ENCODE results near the gene CT45A5.
"Not testable (repeated sequence)": the region's sequence is repeated elsewhere in the genome, so short reads cannot be mapped to it uniquely, and the experiment has no call there.

The CT45A5 gene, protein sequence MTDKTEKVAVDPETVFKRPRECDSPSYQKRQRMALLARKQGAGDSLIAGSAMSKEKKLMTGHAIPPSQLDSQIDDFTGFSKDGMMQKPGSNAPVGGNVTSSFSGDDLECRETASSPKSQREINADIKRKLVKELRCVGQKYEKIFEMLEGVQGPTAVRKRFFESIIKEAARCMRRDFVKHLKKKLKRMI

DNA sequence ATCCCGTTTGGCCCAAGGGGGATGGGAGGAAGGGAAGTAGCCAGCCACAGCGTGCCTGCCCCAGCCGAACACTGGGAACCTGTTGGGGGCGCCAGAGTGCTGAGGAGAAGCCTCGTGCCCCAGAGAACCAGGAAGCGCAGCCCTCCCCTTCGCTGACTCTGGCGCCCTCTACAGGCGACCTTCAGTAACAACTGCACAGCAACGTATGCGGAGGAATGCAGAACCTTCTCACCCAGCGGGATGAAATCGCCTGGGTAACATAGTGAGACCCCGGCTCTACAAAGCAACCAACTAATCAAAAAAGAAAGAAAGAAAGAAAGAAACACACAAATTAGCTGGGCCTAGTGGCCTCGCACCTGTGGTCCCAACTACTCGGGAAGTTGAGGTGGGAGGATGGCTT, at the start of gene CT45A5:
Gene CT45A5, minus strand, starts transcription at position 101 of the 400 bp plus-strand sequence. CDS start 3,774 bp downstream, outside the sequence.
- not testable (repeated sequence) for DNase-seq

DNA sequence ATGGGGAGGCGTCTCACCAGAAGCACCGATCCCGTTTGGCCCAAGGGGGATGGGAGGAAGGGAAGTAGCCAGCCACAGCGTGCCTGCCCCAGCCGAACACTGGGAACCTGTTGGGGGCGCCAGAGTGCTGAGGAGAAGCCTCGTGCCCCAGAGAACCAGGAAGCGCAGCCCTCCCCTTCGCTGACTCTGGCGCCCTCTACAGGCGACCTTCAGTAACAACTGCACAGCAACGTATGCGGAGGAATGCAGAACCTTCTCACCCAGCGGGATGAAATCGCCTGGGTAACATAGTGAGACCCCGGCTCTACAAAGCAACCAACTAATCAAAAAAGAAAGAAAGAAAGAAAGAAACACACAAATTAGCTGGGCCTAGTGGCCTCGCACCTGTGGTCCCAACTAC, 34.6 kb upstream of the CT45A5 start, which contains the start of gene CT45A2:
Gene CT45A2, minus strand, starts transcription at position 101 of the 400 bp plus-strand sequence. CDS start 3,747 bp downstream, outside the sequence.
- not testable (repeated sequence) for DNase-seq

DNA sequence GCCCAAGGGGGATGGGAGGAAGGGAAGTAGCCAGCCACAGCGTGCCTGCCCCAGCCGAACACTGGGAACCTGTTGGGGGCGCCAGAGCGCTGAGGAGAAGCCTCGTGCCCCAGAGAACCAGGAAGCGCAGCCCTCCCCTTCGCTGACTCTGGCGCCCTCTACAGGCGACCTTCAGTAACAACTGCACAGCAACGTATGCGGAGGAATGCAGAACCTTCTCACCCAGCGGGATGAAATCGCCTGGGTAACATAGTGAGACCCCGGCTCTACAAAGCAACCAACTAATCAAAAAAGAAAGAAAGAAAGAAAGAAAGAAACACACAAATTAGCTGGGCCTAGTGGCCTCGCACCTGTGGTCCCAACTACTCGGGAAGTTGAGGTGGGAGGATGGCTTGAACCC, 17.4 kb upstream of the CT45A5 start, which contains the start of gene CT45A6:
Gene CT45A6, minus strand, starts transcription at position 101 of the 400 bp plus-strand sequence. CDS start 3,794 bp downstream, outside the sequence.
- not testable (repeated sequence) for DNase-seq

DNA sequence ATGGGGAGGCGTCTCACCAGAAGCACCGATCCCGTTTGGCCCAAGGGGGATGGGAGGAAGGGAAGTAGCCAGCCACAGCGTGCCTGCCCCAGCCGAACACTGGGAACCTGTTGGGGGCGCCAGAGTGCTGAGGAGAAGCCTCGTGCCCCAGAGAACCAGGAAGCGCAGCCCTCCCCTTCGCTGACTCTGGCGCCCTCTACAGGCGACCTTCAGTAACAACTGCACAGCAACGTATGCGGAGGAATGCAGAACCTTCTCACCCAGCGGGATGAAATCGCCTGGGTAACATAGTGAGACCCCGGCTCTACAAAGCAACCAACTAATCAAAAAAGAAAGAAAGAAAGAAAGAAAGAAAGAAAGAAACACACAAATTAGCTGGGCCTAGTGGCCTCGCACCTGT, 17.2 kb downstream of the CT45A5 start, which contains the start of gene CT45A3:
Gene CT45A3, minus strand, starts transcription at position 101 of the 400 bp plus-strand sequence. CDS start 3,747 bp downstream, outside the sequence.
- DNase-seq = not testable (repeated sequence)

DNA sequence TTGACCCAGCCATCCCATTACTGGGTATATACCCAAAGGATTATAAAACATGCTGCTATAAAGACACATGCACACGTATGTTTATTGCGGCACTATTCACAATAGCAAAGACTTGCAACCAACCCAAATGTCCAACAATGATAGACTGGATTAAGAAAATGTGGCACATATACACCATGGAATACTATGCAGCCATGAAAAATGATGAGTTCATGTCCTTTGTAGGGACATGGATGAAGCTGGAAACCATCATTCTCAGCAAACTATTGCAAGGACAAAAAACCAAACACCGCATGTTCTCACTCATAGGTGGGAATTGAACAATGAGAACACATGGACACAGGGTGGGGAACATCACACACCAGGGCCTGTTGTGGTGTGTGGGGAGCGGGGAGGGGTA, 40.6 kb downstream of the CT45A5 start:
- DNase-seq = not testable (repeated sequence)

DNA sequence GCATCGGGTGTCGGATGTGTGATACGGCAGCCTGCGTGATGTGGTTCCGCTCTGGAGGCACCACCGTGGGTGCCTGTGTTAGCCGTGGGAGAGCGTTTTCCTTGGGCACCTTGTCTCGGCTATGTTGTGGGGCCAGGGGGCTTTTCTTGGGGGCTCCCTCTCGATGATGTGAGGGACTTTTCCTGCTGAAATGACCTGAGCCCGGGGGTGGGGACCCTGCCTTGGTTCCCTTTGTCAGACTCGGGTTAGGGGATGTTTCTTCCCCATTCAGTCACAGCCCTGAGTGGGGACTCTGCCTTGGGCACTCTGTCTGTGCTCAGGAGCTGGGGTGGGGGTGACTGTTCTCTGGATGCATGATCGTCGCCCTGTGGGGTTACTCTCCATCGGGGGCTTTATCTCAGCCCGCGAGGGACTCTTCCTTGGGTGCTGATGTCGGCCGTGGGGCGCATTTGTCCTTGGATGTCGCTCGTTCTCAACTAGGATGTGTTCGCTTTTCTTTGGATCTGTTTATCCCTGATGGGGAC, 44.0 kb downstream of the CT45A5 start:
- DNase-seq = no peak

DNA sequence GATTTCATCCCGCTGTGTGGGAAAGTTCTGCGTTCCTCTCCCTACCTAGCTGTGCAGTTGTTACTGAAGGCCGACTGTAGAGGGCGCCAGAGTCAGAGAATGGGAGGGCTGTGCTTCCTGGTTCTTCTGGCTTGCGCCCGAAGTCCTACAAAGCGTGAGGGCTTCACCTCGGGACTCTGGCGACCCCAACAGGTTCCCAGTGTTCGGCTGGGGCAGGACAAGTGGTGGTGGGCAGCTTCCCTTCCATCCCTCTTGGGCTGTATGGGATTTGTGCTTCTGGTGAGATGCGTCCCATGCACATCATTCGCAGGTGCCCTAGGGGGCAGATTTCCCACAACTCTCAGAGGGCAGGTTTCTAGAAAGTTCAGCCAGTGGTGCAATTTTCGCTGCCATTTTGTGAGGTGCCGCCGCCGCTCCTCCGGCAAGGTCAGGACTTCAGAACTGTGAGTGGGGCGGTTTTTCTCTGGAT, 44.6 kb downstream of the CT45A5 start:
- no peak for DNase-seq

DNA sequence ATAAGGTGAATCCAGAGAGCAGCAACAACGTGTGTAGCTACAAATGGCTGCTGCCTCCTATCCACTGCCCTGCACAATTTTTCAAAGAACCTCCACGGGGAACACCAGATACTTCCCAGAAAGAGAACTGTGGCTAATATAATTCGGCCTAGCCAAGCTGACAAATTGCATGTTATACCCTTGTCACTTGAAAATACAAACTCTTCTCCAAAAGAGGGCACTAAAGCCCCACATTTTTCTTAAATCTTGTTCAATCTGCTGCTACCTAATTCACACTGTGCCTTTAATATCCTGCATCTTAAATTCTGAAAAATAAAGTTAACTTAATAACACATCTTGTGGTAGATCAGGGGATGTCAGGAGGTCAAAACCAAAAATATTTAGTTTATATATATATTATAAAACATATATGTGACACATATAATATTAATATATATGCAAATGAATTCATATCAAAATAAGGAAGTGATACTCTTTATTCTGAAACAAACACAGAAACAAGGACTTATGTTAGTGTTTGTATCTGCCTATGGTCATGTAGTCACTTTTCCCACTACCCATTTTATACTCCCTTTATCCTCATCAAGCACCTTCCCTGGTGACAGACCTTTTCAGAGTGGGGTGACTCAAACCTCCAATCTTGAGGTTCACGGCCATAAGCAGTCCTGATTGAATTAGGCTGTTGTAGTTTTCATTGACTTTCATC, 47.8 kb downstream of the CT45A5 start:
- no peak for DNase-seq

DNA sequence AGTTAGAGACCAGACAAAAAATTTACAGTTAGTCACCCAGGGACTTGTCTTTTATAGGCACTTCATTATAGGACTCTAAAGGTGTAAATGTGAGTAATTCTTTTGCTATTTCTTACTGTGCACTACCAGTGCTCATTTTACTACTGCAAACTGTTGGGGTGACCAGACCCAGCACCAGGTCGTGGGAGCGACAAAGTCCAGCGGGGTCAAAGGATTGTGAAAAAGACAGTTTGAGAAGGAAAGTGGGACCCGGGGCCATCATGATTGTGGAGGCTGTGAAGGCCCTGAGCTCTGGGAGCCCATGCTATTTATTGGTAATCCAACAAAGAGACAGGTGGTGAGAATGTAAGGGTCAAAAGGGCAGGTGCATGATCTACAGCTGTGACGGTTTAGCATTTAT, 50.6 kb downstream of the CT45A5 start:
- not testable (repeated sequence) for DNase-seq

Measured in NCI-H146 (cell line).